NB4 (cell line): ENCODE measurements around the gene LYVE1.

Experiments used
- DNase-seq: peaks from one replicate; pipeline ENCODE4 v3.0.0; 2010; ENCODE audit warnings: low read depth
- H3K4me3 ChIP-seq: one replicate; pipeline ENCODE4 v1.5.1; 2011; ENCODE audit warnings: mild to moderate bottlenecking, low read depth, low read length, moderate library complexity
- CTCF ChIP-seq: IDR thresholded peaks from one replicate; pipeline ENCODE4 v1.5.1; 2012; ENCODE audit warnings: low read depth, low read length
- MAX ChIP-seq: IDR thresholded peaks from 2 replicates; pipeline ENCODE4 v1.6.1; 2011; ENCODE audit warnings: low read depth, low read length
- MYC ChIP-seq: IDR thresholded peaks from 2 replicates; pipeline ENCODE4 v1.6.1; 2011; ENCODE audit warnings: low read depth, low read length
- POLR2A ChIP-seq: IDR thresholded peaks from 2 replicates; pipeline ENCODE4 v1.6.1; 2011; ENCODE audit warnings: mild to moderate bottlenecking; ENCODE audit not compliant: insufficient read length; ENCODE audit errors: extremely low read depth

The LYVE1 gene

GRCh38 chr11:10518891-10519290 is 49.6 kb downstream of the LYVE1 start:
- no peak overlapping the region for H3K4me3 ChIP-seq
- DNase-seq: no peak
- TF ChIP-seq POLR2A (no peak), MYC (no peak), CTCF (no peak), MAX (no peak)

- no peak overlapping the region for H3K4me3 ChIP-seq
- DNase-seq: no peak
- TF ChIP-seq POLR2A (no peak), CTCF (no peak), MYC (no peak), MAX (no peak)
These were observed 50.3 kb downstream of the LYVE1 start for GRCh38 chr11:10518123-10518522.

- no peak overlapping the region for H3K4me3 ChIP-seq
- TF ChIP-seq MAX: no peak
- no peak for TF ChIP-seq CTCF
- TF ChIP-seq MYC: no peak
- TF ChIP-seq POLR2A: no peak
- DNase-seq: no peak
These were observed 53.0 kb downstream of the LYVE1 start for GRCh38 chr11:10515418-10515817.

- no peak for TF ChIP-seq MAX
- TF ChIP-seq MYC: no peak
- TF ChIP-seq CTCF: no peak
- no peak for TF ChIP-seq POLR2A
- DNase-seq: no peak
- H3K4me3 ChIP-seq: no peak overlapping the region
These were observed 53.8 kb downstream of the LYVE1 start for GRCh38 chr11:10514709-10515108.

GRCh38 chr11:10514202-10514601 is 54.3 kb downstream of the LYVE1 start:
- DNase-seq: no peak
- no peak for TF ChIP-seq MAX
- TF ChIP-seq CTCF: no peak
- no peak for TF ChIP-seq MYC
- TF ChIP-seq POLR2A: no peak
- H3K4me3 ChIP-seq: no peak overlapping the region

GRCh38 chr11:10511181-10511621 is 57.3 kb downstream of the LYVE1 start:
- no peak overlapping the region for H3K4me3 ChIP-seq
- TF ChIP-seq MYC: no peak
- TF ChIP-seq POLR2A: no peak
- TF ChIP-seq CTCF: no peak
- no peak for TF ChIP-seq MAX
- DNase-seq: no peak
